A549 (cell line): Measurements from ENCODE around the gene KRTAP17-1. TPM values are rescaled to one million over a fixed set of nuclear protein-coding genes. Genes with fewer than 3 reads are reported as not detected.

Experiments used
- ATAC-seq, 2 experiments: fragments of 200-7000 bp in 1 of 2; fragments of >200 bp in 1 of 2; cut with Nextera tagmentation in 1 of 2; cut with Tn5 transposase in 1 of 2; 3 replicates each; pipeline versions ENCODE4 v1.8.0 to v1.9.1; 2018 to 2020; ENCODE audit warnings: mild to moderate bottlenecking in 1 of 2, moderate library complexity in 1 of 2
- CTCF ChIA-PET: fragments of 300-600 bp; sonication (Branson Sonifier 250); formaldehyde crosslinking; extraction: SDS; loops from one replicate; lab custom pipeline; 2021; ENCODE audit warnings: antibody characterized with exemption, inconsistent platforms; lab: Yijun Ruan, JAX
- POLR2A ChIA-PET: fragments of 350-600 bp; formaldehyde crosslinking; extraction: SDS; loops from one replicate; lab custom pipeline; 2021; ENCODE audit warnings: antibody characterized with exemption, inconsistent platforms; lab: Yijun Ruan, JAX
- DNase-seq, 2 experiments: peaks; one replicate each; pipeline versions ENCODE4 v3.0.0 to v3.0.0-alpha.2; 2011 to 2016; ENCODE audit warnings: low read depth in 1 of 2, low spot score in 1 of 2
- FAIRE-seq: peaks from 2 replicates; lab custom pipeline; 2011; peaks lifted over from hg19 to GRCh38; lab: Jason Lieb, UNC
- H3K27ac ChIP-seq, 2 experiments: fragments of >200 bp; sonication (Bioruptor Twin); formaldehyde crosslinking; 3 replicates each; pipeline ENCODE4 v1.5.1; 2016 to 2017
- H3K4me1 ChIP-seq: fragments of >200 bp; sonication (Bioruptor Twin); formaldehyde crosslinking; 3 replicates; pipeline ENCODE4 v1.6.1; 2016
- H3K4me2 ChIP-seq: fragments of >200 bp; sonication (Bioruptor Twin); formaldehyde crosslinking; 3 replicates; pipeline ENCODE4 v1.6.1; 2016
- H3K4me3 ChIP-seq: fragments of >200 bp; sonication (Bioruptor Twin); formaldehyde crosslinking; 3 replicates; pipeline ENCODE4 v1.5.1; 2016
- H3K9me3 ChIP-seq: fragments of >200 bp; sonication (Bioruptor Twin); formaldehyde crosslinking; 3 replicates; pipeline ENCODE4 v1.6.1; 2016
- BCL3 ChIP-seq: fragments of >200 bp; sonication (Bioruptor Twin); formaldehyde crosslinking; IDR thresholded peaks from 3 replicates; pipeline ENCODE4 v1.6.1; 2016
- CBX2 ChIP-seq: fragments of 200-600 bp; sonication (generic); IDR thresholded peaks from 2 replicates; pipeline ENCODE4 v1.6.1; 2016; ENCODE audit warnings: low read depth, mild to moderate bottlenecking, borderline replicate concordance
- EP300 ChIP-seq, 2 experiments: fragments of >200 bp; sonication (Bioruptor Twin); formaldehyde crosslinking; IDR thresholded peaks; 2 replicates in 1 of 2; 3 replicates in 1 of 2; pipeline ENCODE4 v1.6.1; 2016 to 2017
- FOXS1 ChIP-seq: fragments of 250-450 bp; sonication (Bioruptor Pico); IDR thresholded peaks from 2 replicates; pipeline ENCODE4 v1.5.0; 2020; ENCODE audit warnings: mild to moderate bottlenecking, moderate library complexity
- GATA3 ChIP-seq: IDR thresholded peaks from 2 replicates; pipeline ENCODE4 v1.6.1; 2012; ENCODE audit warnings: borderline replicate concordance
- HES2 ChIP-seq: fragments of >200 bp; sonication (Bioruptor Twin); formaldehyde crosslinking; IDR thresholded peaks from 2 replicates; pipeline ENCODE4 v1.6.1; 2016
- HOXB13 ChIP-seq: fragments of 250-450 bp; sonication (Bioruptor Pico); IDR thresholded peaks from 2 replicates; pipeline ENCODE4 v1.5.0; 2020; ENCODE audit warnings: low read depth, mild to moderate bottlenecking, moderate library complexity
- HOXB5 ChIP-seq: fragments of 250-450 bp; sonication (Bioruptor Pico); IDR thresholded peaks from 2 replicates; pipeline ENCODE4 v1.5.0; 2020; ENCODE audit warnings: mild to moderate bottlenecking, moderate library complexity
- JUNB ChIP-seq: fragments of >200 bp; sonication (Bioruptor Twin); formaldehyde crosslinking; IDR thresholded peaks from 2 replicates; pipeline ENCODE4 v1.6.1; 2016
- KDM1A ChIP-seq: fragments of 200-600 bp; sonication (generic); IDR thresholded peaks from 2 replicates; pipeline ENCODE4 v1.6.1; 2016; ENCODE audit warnings: low read depth, mild to moderate bottlenecking
- MAX ChIP-seq: IDR thresholded peaks from 2 replicates; pipeline ENCODE4 v1.6.1; 2012
- MAZ ChIP-seq: fragments of 150-350 bp; IDR thresholded peaks from 2 replicates; pipeline ENCODE4 v1.6.1; 2014; ENCODE audit warnings: antibody characterized with exemption, low read depth, low read length, borderline replicate concordance
- MYC ChIP-seq: IDR thresholded peaks from 2 replicates; pipeline ENCODE4 v1.6.1; 2012; ENCODE audit warnings: mild to moderate bottlenecking, inconsistent platforms, low read length, improper control_type of control experiment, borderline replicate concordance
- NPAS2 ChIP-seq: fragments of 250-450 bp; sonication (Bioruptor Pico); IDR thresholded peaks from 2 replicates; pipeline ENCODE4 v1.8.0; 2022; ENCODE audit warnings: mild to moderate bottlenecking, moderate library complexity, borderline replicate concordance
- NR3C1 ChIP-seq: fragments of >200 bp; sonication (Bioruptor Twin); formaldehyde crosslinking; IDR thresholded peaks from 3 replicates; pipeline ENCODE4 v1.6.1; 2017
- POLR2A ChIP-seq: IDR thresholded peaks from 2 replicates; pipeline ENCODE4 v1.6.1; 2012; ENCODE audit warnings: mild to moderate bottlenecking, low read length
- POLR2AphosphoS2 ChIP-seq: conservative IDR thresholded peaks from 2 replicates; pipeline ENCODE4 v1.6.1; 2012; ENCODE audit warnings: low read length, improper control_type of control experiment, inconsistent platforms
- REST ChIP-seq: fragments of 200-600 bp; sonication (generic); IDR thresholded peaks from 2 replicates; pipeline ENCODE4 v1.6.1; 2016; ENCODE audit warnings: antibody characterized with exemption, mild to moderate bottlenecking, moderate library complexity
- RNF2 ChIP-seq: fragments of 200-600 bp; sonication (generic); IDR thresholded peaks from 2 replicates; pipeline ENCODE4 v1.6.1; 2016; ENCODE audit warnings: low read depth, mild to moderate bottlenecking, antibody characterized with exemption, moderate library complexity, borderline replicate concordance
- SMC3 ChIP-seq: fragments of >200 bp; sonication (Bioruptor Twin); formaldehyde crosslinking; IDR thresholded peaks from 3 replicates; pipeline ENCODE4 v1.6.1; 2018; ENCODE audit warnings: inconsistent platforms
- SREBF2 ChIP-seq: fragments of 450-650 bp; IDR thresholded peaks from 2 replicates; pipeline ENCODE4 v1.6.1; 2014; ENCODE audit warnings: mild to moderate bottlenecking, moderate library complexity
- ZC3H11A ChIP-seq: fragments of 450-650 bp; IDR thresholded peaks from 2 replicates; pipeline ENCODE4 v1.6.1; 2014; ENCODE audit warnings: antibody characterized with exemption, mild to moderate bottlenecking
- ZFP36 ChIP-seq: fragments of 450-650 bp; IDR thresholded peaks from 2 replicates; pipeline ENCODE4 v1.6.1; 2014; ENCODE audit warnings: borderline replicate concordance; ENCODE audit not compliant: partially characterized antibody
- WGBS: methylation state at CpG from one replicate; pipeline ENCODE4 v1.1.6; 2017; ENCODE audit errors: missing lambda C conversion rate; 5-methylcytosine and 5-hydroxymethylcytosine counted together
- polyA plus RNA-seq, 4 experiments: library from polyadenylated mRNA; depleted of rRNA in 3 of 4; stranded (reverse); fragments of >200 nt; fragmentation: RNase III in 1 of 4; extraction: RNeasy Plus Mini Kit Qiagen cat#74134 plus additional on column Dnase treatment in 1 of 4; gene quantifications; 2 replicates in 3 of 4; 3 replicates in 1 of 4; pipeline ENCODE4 v1.2.3, GENCODE V29; 2011 to 2017

KRTAP17-1 gene
- polyA plus RNA-seq, 2 of the 4 experiments (the other 2 are of a cell fraction), result not detected

- H3K4me2 ChIP-seq, result no peak within 1 kb of the TSS
- CTCF ChIA-PET, result interaction anchor here (1.0 to 3.3 kb wide), 7 partner anchors 10 to 361 kb away, joined by 3 to 10 read pairs (median 6); partner anchors contain the start of gene KRTAP4-4
Observed at GRCh38 chr17:41301916-41302901, 13.3 kb downstream of the KRTAP17-1 start, which contains the start of gene KRTAP29-1. TSS of gene KRTAP29-1 (minus strand) at chr17:41302851. CDS start at chr17:41302851, 0 bp downstream.

GRCh38 chr17:41301204-41301790, 14.2 kb downstream of the KRTAP17-1 start:
- TF ChIP-seq JUNB, result no peak
- TF ChIP-seq FOXS1 (CRISPR knock-in tag), result no peak
- TF ChIP-seq SMC3, result no peak
- no peak for TF ChIP-seq BCL3
- TF ChIP-seq MAZ, result no peak
- no peak for TF ChIP-seq NPAS2 (CRISPR knock-in tag)
- TF ChIP-seq MYC, result no peak
- TF ChIP-seq ZFP36, result no peak
- no peak for TF ChIP-seq RNF2
- no peak for TF ChIP-seq SREBF2
- H3K9me3 ChIP-seq, result no peaks in the 10 kb centered on the region
- no peaks in the 10 kb centered on the region for H3K4me1 ChIP-seq
- H3K4me2 ChIP-seq, result no peak overlapping the region
- no peak overlapping the region for H3K27ac ChIP-seq
- 37% methylated on average over 5 of the region's 5 CpGs for WGBS
- FAIRE-seq (no peak), ATAC-seq (no peak), DNase-seq (no peak)
- no peak overlapping the region for H3K4me3 ChIP-seq
- POLR2A ChIA-PET, result no interaction called here
- CTCF ChIA-PET, result interaction anchor here (0.7 to 1.5 kb wide), 4 partner anchors 22 to 362 kb away, joined by 3 to 10 read pairs (median 4); no protein-coding TSS in a partner anchor

More at GRCh38 chr17:41301916-41302901, 13.3 kb downstream of the KRTAP17-1 start, which contains the start of gene KRTAP29-1:
- WGBS, result 48% methylated on average over 11 of the region's 11 CpGs
- no peak for DNase-seq
- POLR2A ChIA-PET, result no interaction called here
- ATAC-seq, result peak in 1 of 2 experiments; percentile 22; a peak in 1 of 6 replicates
- TF ChIP-seq GATA3 (no peak), NR3C1 (no peak), POLR2A (no peak), FOXS1 (CRISPR knock-in tag) (no peak), HES2 (no peak), ZC3H11A (no peak), HOXB13 (CRISPR knock-in tag) (no peak), MAZ (no peak), KDM1A (no peak), MAX (no peak), REST (no peak), CBX2 (no peak), EP300 (IDR thresholded peaks at IDR 0.05) (no peak), POLR2AphosphoS2 (no peak), NPAS2 (CRISPR knock-in tag) (no peak), SMC3 (no peak), HOXB5 (CRISPR knock-in tag) (no peak)
- no peak within 1 kb of the TSS for H3K27ac ChIP-seq
- H3K4me1 ChIP-seq, result no peaks in the 10 kb centered on the region
- FAIRE-seq, result no peak
- no peaks in the 10 kb centered on the region for H3K9me3 ChIP-seq
- H3K4me3 ChIP-seq, result no peak within 1 kb of the TSS
